ENCODE results near the gene TPO.

Gene TPO

GRCh38 chr2:1437537-1437936, 24.3 kb downstream of the TPO start:
- DNase-seq (ENCODE audit: low spot score): no peak
- in situ Hi-C loops (cut with MboI; ENCODE audit: low sequenced_read_pairs, unreplicated experiment): no loop called here
- no peak for TF ChIP-seq CTCF (IDR thresholded peaks at IDR 0.05; ENCODE audit: borderline replicate concordance, control extremely low read depth, extremely low read depth, insufficient read depth, missing control alignments)

- TF ChIP-seq CTCF (IDR thresholded peaks at IDR 0.05; ENCODE audit: borderline replicate concordance, control extremely low read depth, extremely low read depth, insufficient read depth, missing control alignments): no peak
- in situ Hi-C loops (cut with MboI; ENCODE audit: low sequenced_read_pairs, unreplicated experiment): no loop called here
- no peak for DNase-seq (ENCODE audit: low spot score)
Observed at GRCh38 chr2:1438972-1439371, 25.7 kb downstream of the TPO start.

- in situ Hi-C loops (cut with MboI; ENCODE audit: low sequenced_read_pairs, unreplicated experiment): no loop called here
- TF ChIP-seq CTCF (IDR thresholded peaks at IDR 0.05; ENCODE audit: borderline replicate concordance, control extremely low read depth, extremely low read depth, insufficient read depth, missing control alignments): no peak
- no peak for DNase-seq (ENCODE audit: low spot score)
Observed at GRCh38 chr2:1440581-1440980, 27.3 kb downstream of the TPO start.

- in situ Hi-C loops (cut with MboI; ENCODE audit: low sequenced_read_pairs, unreplicated experiment): no loop called here
- DNase-seq (ENCODE audit: low spot score): no peak
- no peak for TF ChIP-seq CTCF (IDR thresholded peaks at IDR 0.05; ENCODE audit: borderline replicate concordance, control extremely low read depth, extremely low read depth, insufficient read depth, missing control alignments)
Observed at GRCh38 chr2:1446301-1446700, 33.0 kb downstream of the TPO start.

- no peak for TF ChIP-seq CTCF (IDR thresholded peaks at IDR 0.05; ENCODE audit: borderline replicate concordance, control extremely low read depth, extremely low read depth, insufficient read depth, missing control alignments)
- DNase-seq (ENCODE audit: low spot score): no peak
- in situ Hi-C loops (cut with MboI; ENCODE audit: low sequenced_read_pairs, unreplicated experiment): no loop called here
Observed at GRCh38 chr2:1448009-1448408, 34.7 kb downstream of the TPO start.

GRCh38 chr2:1450915-1451314, 37.7 kb downstream of the TPO start:
- no peak for DNase-seq (ENCODE audit: low spot score)
- TF ChIP-seq CTCF (IDR thresholded peaks at IDR 0.05; ENCODE audit: borderline replicate concordance, control extremely low read depth, extremely low read depth, insufficient read depth, missing control alignments): no peak
- in situ Hi-C loops (cut with MboI; ENCODE audit: low sequenced_read_pairs, unreplicated experiment): no loop called here

GRCh38 chr2:1451422-1451821, 38.2 kb downstream of the TPO start:
- no peak for TF ChIP-seq CTCF (IDR thresholded peaks at IDR 0.05; ENCODE audit: borderline replicate concordance, control extremely low read depth, extremely low read depth, insufficient read depth, missing control alignments)
- in situ Hi-C loops (cut with MboI; ENCODE audit: low sequenced_read_pairs, unreplicated experiment): no loop called here
- no peak for DNase-seq (ENCODE audit: low spot score)

All from GM13976 (cell line).